NCI-H1694 (cell line): ENCODE results near the gene RTN4R.
"Not testable (repeated sequence)": the region's sequence is repeated elsewhere in the genome, so short reads cannot be mapped to it uniquely, and the experiment has no call there.

Experiments used
- DNase-seq: peaks from one replicate; lab custom pipeline; 2025; lab: John Stamatoyannopoulos, UW

RTN4R gene

GRCh38 chr22:20268279-20269012 lies at the start of gene RTN4R:
Gene RTN4R (minus strand): TSS chr22:20268318. CDS start chr22:20268092, 226 bp downstream.
- DNase-seq: no peak

- peak; percentile 24 for DNase-seq
These were observed 49.4 kb upstream of the RTN4R start for GRCh38 chr22:20317402-20318042.

GRCh38 chr22:20316844-20317401 lies 48.8 kb upstream of the RTN4R start:
- no peak for DNase-seq

GRCh38 chr22:20316217-20316843 lies 48.2 kb upstream of the RTN4R start:
- no peak for DNase-seq

GRCh38 chr22:20315337-20316216 lies 47.5 kb upstream of the RTN4R start:
- no peak for DNase-seq

GRCh38 chr22:20314741-20315336 lies 46.7 kb upstream of the RTN4R start:
- not testable (repeated sequence) for DNase-seq

GRCh38 chr22:20314206-20314605 lies 46.1 kb upstream of the RTN4R start:
- DNase-seq: not testable (repeated sequence)

GRCh38 chr22:20313306-20314077 lies 45.4 kb upstream of the RTN4R start:
- not testable (repeated sequence) for DNase-seq

GRCh38 chr22:20312396-20313191 lies 44.5 kb upstream of the RTN4R start:
- DNase-seq: no peak

GRCh38 chr22:20311249-20312062 lies 43.3 kb upstream of the RTN4R start:
- not testable (repeated sequence) for DNase-seq

GRCh38 chr22:20310773-20311172 lies 42.7 kb upstream of the RTN4R start:
- not testable (repeated sequence) for DNase-seq

- not testable (repeated sequence) for DNase-seq
These were observed 42.1 kb upstream of the RTN4R start for GRCh38 chr22:20310180-20310579.

- DNase-seq: peak; percentile 46
These were observed 40.9 kb upstream of the RTN4R start for GRCh38 chr22:20308806-20309650.

GRCh38 chr22:20307448-20308447 lies 39.6 kb upstream of the RTN4R start:
- not testable (repeated sequence) for DNase-seq

GRCh38 chr22:20306646-20307447 lies 38.7 kb upstream of the RTN4R start:
- not testable (repeated sequence) for DNase-seq
